Measurements from ENCODE around the gene ADNP2.
"Not testable (repeated sequence)": the region's sequence is repeated elsewhere in the genome, so short reads cannot be mapped to it uniquely, and the experiment has no call there.

The ADNP2 gene

GRCh38 chr18:80163183-80163582 is 54.1 kb downstream of the ADNP2 start:
- TF ChIP-seq CTCF (IDR thresholded peaks at IDR 0.05; ENCODE audit: insufficient read depth, low read depth, low read length, missing control alignments): no peak
- H3K4me3 ChIP-seq (ENCODE audit: low read length): no peak overlapping the region
- no peak for DNase-seq (ENCODE audit: low read depth)

GRCh38 chr18:80164727-80165355 is 55.8 kb downstream of the ADNP2 start:
- not testable (repeated sequence) for DNase-seq (ENCODE audit: low read depth)

GRCh38 chr18:80166240-80166639 is 57.2 kb downstream of the ADNP2 start:
- DNase-seq (ENCODE audit: low read depth): no peak
- no peak overlapping the region for H3K4me3 ChIP-seq (ENCODE audit: low read length)
- TF ChIP-seq CTCF (IDR thresholded peaks at IDR 0.05; ENCODE audit: insufficient read depth, low read depth, low read length, missing control alignments): no peak

More at GRCh38 chr18:80164727-80165355, 55.8 kb downstream of the ADNP2 start:
- not testable (repeated sequence) for H3K4me3 ChIP-seq (ENCODE audit: low read length)

GRCh38 chr18:80166725-80167124 is 57.7 kb downstream of the ADNP2 start:
- no peak for DNase-seq (ENCODE audit: low read depth)
- H3K4me3 ChIP-seq (ENCODE audit: low read length): no peak overlapping the region
- TF ChIP-seq CTCF (IDR thresholded peaks at IDR 0.05; ENCODE audit: insufficient read depth, low read depth, low read length, missing control alignments): no peak

- no peak overlapping the region for H3K4me3 ChIP-seq (ENCODE audit: low read length)
- DNase-seq (ENCODE audit: low read depth): no peak
- no peak for TF ChIP-seq CTCF (IDR thresholded peaks at IDR 0.05; ENCODE audit: insufficient read depth, low read depth, low read length, missing control alignments)
These were observed 58.3 kb downstream of the ADNP2 start for GRCh38 chr18:80167331-80167730.

GRCh38 chr18:80167931-80168330 is 58.9 kb downstream of the ADNP2 start:
- no peak for DNase-seq (ENCODE audit: low read depth)
- no peak for TF ChIP-seq CTCF (IDR thresholded peaks at IDR 0.05; ENCODE audit: insufficient read depth, low read depth, low read length, missing control alignments)
- no peak overlapping the region for H3K4me3 ChIP-seq (ENCODE audit: low read length)

GRCh38 chr18:80168346-80168745 is 59.3 kb downstream of the ADNP2 start:
- TF ChIP-seq CTCF (IDR thresholded peaks at IDR 0.05; ENCODE audit: insufficient read depth, low read depth, low read length, missing control alignments): no peak
- no peak for DNase-seq (ENCODE audit: low read depth)
- no peak overlapping the region for H3K4me3 ChIP-seq (ENCODE audit: low read length)
